Large intestine (tissue), 3 donors: ENCODE results near the gene GP1BB. TPM values are rescaled to one million over a fixed set of nuclear protein-coding genes. Genes with fewer than 3 reads are reported as not detected.

ENCODE experiments used
- DNase-seq, 2 donors: peaks; one replicate each; pipeline versions ENCODE4 v3.0.0 to v3.0.0-alpha.2; 2013
- H3K27ac ChIP-seq: one replicate; pipeline ENCODE4 v1.5.1; 2013; ENCODE audit warnings: low read length
- H3K27me3 ChIP-seq: 2 replicates; pipeline ENCODE4 v1.6.1; 2013; ENCODE audit warnings: low read length; ENCODE audit not compliant: control insufficient read depth, insufficient read depth
- H3K36me3 ChIP-seq: 2 replicates; pipeline ENCODE4 v1.6.1; 2013; ENCODE audit warnings: low read length; ENCODE audit not compliant: control insufficient read depth, insufficient read depth
- H3K4me1 ChIP-seq: one replicate; pipeline ENCODE4 v1.6.1; 2013; ENCODE audit warnings: low read length; ENCODE audit not compliant: control insufficient read depth, insufficient read depth
- H3K4me3 ChIP-seq: one replicate; pipeline ENCODE4 v1.5.1; 2013; ENCODE audit warnings: low read length
- H3K9me3 ChIP-seq: one replicate; pipeline ENCODE4 v1.6.1; 2013; ENCODE audit warnings: mild to moderate bottlenecking, low read depth, low read length, moderate library complexity; ENCODE audit not compliant: control insufficient read depth
- WGBS: methylation state at CpG from one replicate; pipeline ENCODE4 v1.1.5; 2013; ENCODE audit warnings: low lambda C conversion rate; ENCODE audit not compliant: insufficient coverage; 5-methylcytosine and 5-hydroxymethylcytosine counted together
- polyA plus RNA-seq: library from polyadenylated mRNA; unstranded; fragments of 120-200 nt; gene quantifications from one replicate; pipeline ENCODE4 v1.2.1, GENCODE V29; 2013

Gene GP1BB
- polyA plus RNA-seq, 1 donor: 4.4 TPM

- WGBS: no CpG with 5 or more reads among the region's 17 CpGs
- no peak for DNase-seq
- peaks cover 10% of the 10 kb centered on the region for H3K4me1 ChIP-seq
These were observed 40.9 kb downstream of the GP1BB start for GRCh38 chr22:19764299-19764593.

DNA sequence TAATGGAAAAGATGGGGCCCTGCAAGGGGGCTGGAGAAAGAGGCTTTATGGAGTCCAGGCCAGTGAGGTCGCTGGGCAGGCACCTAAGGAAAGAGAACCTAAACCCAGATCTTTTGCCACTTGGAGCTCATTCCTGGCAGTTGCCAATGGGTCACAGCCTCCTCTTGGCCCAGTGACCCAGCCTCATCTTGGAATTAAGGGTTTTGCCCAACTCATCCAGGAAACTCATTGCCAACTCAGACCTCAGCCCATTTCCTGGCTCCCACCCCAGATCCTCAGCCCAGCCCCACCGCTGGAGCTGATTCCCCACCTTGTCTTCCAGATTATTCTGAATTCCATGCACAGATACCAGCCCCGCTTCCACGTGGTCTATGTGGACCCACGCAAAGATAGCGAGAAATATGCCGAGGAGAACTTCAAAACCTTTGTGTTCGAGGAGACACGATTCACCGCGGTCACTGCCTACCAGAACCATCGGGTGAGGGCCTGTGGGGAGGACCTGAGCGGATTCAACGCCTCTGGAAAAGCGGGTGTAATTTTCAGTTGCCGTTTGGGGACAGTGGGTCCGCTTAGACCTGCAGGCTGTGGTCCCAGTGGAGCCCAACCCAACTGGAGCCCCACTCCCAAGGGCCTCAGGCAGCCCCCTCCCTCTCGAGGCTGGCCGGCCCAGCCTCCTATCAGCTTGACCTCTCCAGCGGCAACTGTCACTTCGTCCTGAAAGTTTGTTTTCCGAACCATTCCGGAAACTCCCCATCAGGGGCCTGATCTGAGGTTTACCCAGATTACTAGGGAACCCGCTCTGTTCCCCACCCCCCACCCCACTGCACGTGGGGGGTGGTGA is 41.5 kb downstream of the GP1BB start:
- WGBS: no CpG with 5 or more reads among the region's 25 CpGs
- Histone ChIP-seq H3K4me3 (no peak overlapping the region), H3K36me3 (no peaks in the 10 kb centered on the region), H3K4me1 (peaks cover 10% of the 10 kb centered on the region), H3K27ac (no peak overlapping the region), H3K27me3 (peaks cover 85% of the 10 kb centered on the region), H3K9me3 (peaks cover 22% of the 10 kb centered on the region)
- DNase-seq: no peak

More at GRCh38 chr22:19764299-19764593, 40.9 kb downstream of the GP1BB start:
- Histone ChIP-seq H3K36me3 (no peaks in the 10 kb centered on the region), H3K27me3 (peaks cover 85% of the 10 kb centered on the region), H3K27ac (no peak overlapping the region), H3K9me3 (peaks cover 22% of the 10 kb centered on the region), H3K4me3 (no peak overlapping the region)

GRCh38 chr22:19765477-19766239 is 42.3 kb downstream of the GP1BB start:
- DNase-seq: peak in 1 of 2 donors; percentile 46
- no peak overlapping the region for H3K4me3 ChIP-seq
- H3K27me3 ChIP-seq: peaks cover 88% of the 10 kb centered on the region
- WGBS: no CpG with 5 or more reads among the region's 83 CpGs
- H3K4me1 ChIP-seq: peaks cover 10% of the 10 kb centered on the region
- peaks cover 22% of the 10 kb centered on the region for H3K9me3 ChIP-seq
- no peaks in the 10 kb centered on the region for H3K36me3 ChIP-seq
- H3K27ac ChIP-seq: no peak overlapping the region

GRCh38 chr22:19766240-19766510 is 42.8 kb downstream of the GP1BB start:
- WGBS: no CpG with 5 or more reads among the region's 36 CpGs
- H3K4me1 ChIP-seq: peaks cover 10% of the 10 kb centered on the region
- DNase-seq: peak in 1 of 2 donors; percentile 6
- no peak overlapping the region for H3K27ac ChIP-seq
- no peak overlapping the region for H3K4me3 ChIP-seq
- H3K36me3 ChIP-seq: no peaks in the 10 kb centered on the region
- H3K27me3 ChIP-seq: peaks cover 91% of the 10 kb centered on the region
- H3K9me3 ChIP-seq: peaks cover 22% of the 10 kb centered on the region

DNA sequence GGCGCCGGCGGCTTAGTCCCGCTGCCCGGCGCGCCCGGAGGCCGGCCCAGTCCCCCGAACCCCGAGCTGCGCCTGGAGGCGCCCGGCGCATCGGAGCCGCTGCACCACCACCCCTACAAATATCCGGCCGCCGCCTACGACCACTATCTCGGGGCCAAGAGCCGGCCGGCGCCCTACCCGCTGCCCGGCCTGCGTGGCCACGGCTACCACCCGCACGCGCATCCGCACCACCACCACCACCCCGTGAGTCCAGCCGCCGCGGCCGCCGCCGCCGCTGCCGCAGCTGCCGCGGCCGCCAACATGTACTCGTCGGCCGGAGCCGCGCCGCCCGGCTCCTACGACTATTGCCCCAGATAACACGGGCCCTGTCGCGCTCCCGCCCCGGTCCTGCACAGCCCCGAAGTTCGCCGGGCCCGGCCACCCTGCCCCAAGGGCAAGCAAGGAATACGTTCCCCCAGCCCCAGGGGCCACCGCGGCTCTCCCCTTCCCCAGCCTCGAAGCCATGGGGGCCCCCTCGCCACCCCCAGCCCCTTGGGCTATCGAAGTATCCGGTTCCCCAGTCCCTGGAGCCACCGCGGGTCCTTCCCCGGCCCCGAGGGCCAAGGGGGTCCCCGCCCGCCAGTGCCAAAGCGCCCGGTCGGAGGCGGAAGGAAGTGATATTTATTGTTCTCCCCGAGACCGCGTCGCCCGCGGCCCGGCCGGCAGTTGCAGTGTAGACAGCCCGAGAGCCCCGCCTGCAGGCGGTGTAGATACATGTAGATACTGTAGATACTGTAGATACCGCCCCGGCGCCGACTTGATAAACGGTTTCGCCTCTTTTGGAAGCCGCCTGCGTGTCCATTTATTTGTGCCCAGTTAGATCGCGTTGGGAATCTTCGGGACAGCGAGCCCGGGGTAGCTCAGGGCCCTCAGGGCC is 43.4 kb downstream of the GP1BB start:
- Histone ChIP-seq H3K9me3 (peaks cover 22% of the 10 kb centered on the region), H3K4me3 (no peak overlapping the region), H3K27ac (no peak overlapping the region), H3K4me1 (peaks cover 8% of the 10 kb centered on the region), H3K36me3 (no peaks in the 10 kb centered on the region), H3K27me3 (peaks cover 93% of the 10 kb centered on the region)
- DNase-seq: peak in 1 of 2 donors; percentile 23
- no CpG with 5 or more reads among the region's 103 CpGs for whole genome bisulfite sequencing

DNA sequence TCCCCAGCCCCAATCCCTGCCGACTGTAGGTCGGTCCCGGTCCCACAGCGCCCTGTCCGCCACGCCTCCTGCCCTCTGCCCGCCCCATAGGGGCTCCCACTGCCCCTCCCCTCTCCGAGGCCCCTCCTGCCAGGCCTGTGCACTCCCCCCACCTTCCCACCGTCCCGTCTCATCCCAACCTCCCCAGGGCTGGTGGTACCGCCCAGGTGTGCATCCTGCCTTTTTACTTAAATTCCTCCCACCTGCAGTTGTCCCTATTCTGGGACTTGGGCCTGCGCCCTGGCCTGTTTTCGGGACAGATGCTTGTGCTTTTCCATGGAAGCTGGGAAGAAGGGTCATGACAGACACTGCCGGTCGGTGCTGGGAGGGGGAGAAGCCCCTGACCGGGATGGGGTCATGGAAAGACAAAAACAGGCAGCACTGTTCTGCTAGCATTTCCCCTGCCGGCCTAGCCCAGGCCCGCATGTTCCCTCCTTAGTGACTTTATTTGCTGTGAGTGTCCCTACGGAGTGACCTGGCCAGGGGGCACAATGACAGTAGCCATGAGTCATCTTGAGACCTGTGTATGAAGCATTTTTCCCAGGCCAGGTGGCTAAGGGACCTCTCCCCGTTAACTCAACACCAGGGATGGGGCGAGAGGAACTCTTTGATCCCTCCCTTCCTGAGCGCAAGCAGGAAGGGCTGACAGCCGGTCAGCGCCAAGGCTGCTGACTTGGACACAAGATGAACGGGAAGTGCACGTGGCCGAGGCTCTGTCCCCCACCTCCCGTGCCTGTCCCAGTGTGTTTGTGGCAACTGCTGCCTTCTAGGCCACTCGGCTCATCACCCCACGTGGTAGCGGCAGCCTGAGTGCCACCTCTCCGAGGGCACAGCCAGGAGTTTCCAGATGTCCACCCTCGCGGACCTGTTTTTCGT is 44.3 kb downstream of the GP1BB start:
- peaks cover 20% of the 10 kb centered on the region for H3K9me3 ChIP-seq
- H3K27ac ChIP-seq: no peak overlapping the region
- no peaks in the 10 kb centered on the region for H3K36me3 ChIP-seq
- H3K27me3 ChIP-seq: peaks cover 93% of the 10 kb centered on the region
- H3K4me1 ChIP-seq: peaks cover 8% of the 10 kb centered on the region
- WGBS: 0% methylated on average over 1 of the region's 35 CpGs
- H3K4me3 ChIP-seq: no peak overlapping the region
- peak in 1 of 2 donors; percentile 18 for DNase-seq

DNA sequence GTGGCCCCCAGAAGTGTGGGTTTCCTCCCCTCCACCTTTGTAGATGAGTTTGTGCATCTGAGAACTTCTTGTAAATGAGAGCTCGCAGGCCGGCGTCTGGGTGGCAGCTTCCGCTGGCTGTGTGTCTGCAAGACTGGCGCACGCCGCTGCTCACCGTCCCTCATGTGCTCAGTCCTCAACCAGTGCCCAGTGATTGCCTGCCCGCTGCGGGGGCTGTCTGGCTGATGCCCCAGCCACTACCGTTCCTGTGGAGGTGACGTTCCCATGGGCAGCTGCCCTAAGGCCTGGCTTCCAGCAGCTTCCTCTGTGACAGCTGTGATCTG is 46.0 kb downstream of the GP1BB start:
- Histone ChIP-seq H3K4me3 (no peak overlapping the region), H3K4me1 (peaks cover 8% of the 10 kb centered on the region), H3K36me3 (no peaks in the 10 kb centered on the region), H3K27ac (no peak overlapping the region), H3K27me3 (peaks cover 92% of the 10 kb centered on the region), H3K9me3 (peaks cover 5% of the 10 kb centered on the region)
- DNase-seq: no peak
- WGBS: no CpG with 5 or more reads among the region's 12 CpGs

GRCh38 chr22:19770349-19771220 is 47.2 kb downstream of the GP1BB start:
- Histone ChIP-seq H3K4me1 (peaks cover 8% of the 10 kb centered on the region), H3K9me3 (peaks cover 5% of the 10 kb centered on the region), H3K4me3 (no peak overlapping the region), H3K27ac (no peak overlapping the region), H3K36me3 (no peaks in the 10 kb centered on the region), H3K27me3 (peaks cover 89% of the 10 kb centered on the region)
- no peak for DNase-seq
- no CpG with 5 or more reads among the region's 25 CpGs for WGBS

DNA sequence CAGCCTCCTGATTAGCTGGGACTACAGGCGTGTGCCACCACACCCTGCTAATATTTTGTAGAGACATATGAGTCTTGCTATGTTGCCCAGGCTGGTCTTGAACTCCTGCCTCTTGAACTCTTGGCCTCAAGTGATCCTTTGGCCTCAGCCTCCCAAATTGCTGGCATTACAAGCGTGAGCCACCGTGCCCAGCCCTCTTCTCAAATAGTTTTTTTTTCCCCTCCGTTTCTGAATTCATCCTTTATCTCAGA is 49.0 kb downstream of the GP1BB start:
- DNase-seq: no peak
- 52% methylated on average over 3 of the region's 4 CpGs for WGBS
- Histone ChIP-seq H3K4me3 (no peak overlapping the region), H3K27ac (no peak overlapping the region), H3K36me3 (no peaks in the 10 kb centered on the region), H3K9me3 (no peaks in the 10 kb centered on the region), H3K4me1 (peaks cover under 1% of the 10 kb centered on the region), H3K27me3 (peaks cover 88% of the 10 kb centered on the region)
